ENCODE measurements around the gene TMEM123. TPM values are rescaled to one million over a fixed set of nuclear protein-coding genes. Genes with fewer than 3 reads are reported as not detected.

The TMEM123 gene
- total and polyA plus RNA-seq, 2 of the 13 experiments (the other 11 are each of a cell fraction or from before 2014, with no cell fraction given) = 365 to 2,761 TPM

DNA sequence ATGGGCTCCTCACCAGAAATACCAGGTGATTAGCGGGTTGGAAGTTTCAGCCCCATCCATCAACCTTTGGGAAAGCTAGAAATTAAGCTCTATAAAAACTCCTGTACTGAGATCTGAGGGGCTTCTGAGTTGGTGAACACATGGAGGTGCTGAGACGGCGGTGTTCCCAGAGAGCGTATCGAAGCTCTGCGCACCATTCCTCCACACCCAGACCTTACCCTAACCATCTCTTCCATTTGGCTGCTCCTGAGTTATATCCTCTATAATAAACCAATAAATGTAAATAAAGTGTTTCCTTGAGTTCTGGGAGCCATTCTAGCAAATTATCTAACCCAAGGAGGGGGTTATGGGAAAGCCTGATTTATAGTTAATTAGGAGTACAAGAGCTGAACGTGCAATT, 41.4 kb downstream of the TMEM123 start:
- H3K4me2 ChIP-seq (ENCODE audit: low read depth, low read length) = no peak overlapping the region
- no peak overlapping the region for H3K4me3 ChIP-seq (replicated peaks in 1 of 3; ENCODE audit: insufficient read depth in 1 of 3, low read depth in 2 of 3, low read length in 3 of 3)
- ATAC-seq = no peak
- peaks cover 99% of the 10 kb centered on the region for H4K20me1 ChIP-seq (ENCODE audit: insufficient read depth, low read length)
- no peak overlapping the region for H3K27ac ChIP-seq (ENCODE audit: extremely low read length, insufficient read depth, low read length)
- no peak for FAIRE-seq
- no peak for DNase-seq (ENCODE audit: low spot score)
- no peak overlapping the region for H2AFZ ChIP-seq (ENCODE audit: low read length)
- no peaks in the 10 kb centered on the region for H3K27me3 ChIP-seq (ENCODE audit: control insufficient read depth in 1 of 2, insufficient read depth in 2 of 2, low read length in 2 of 2)
- no TSS peak for BruUV-seq (replicated peaks)
- in situ Hi-C loops (cut with HindIII; ENCODE audit: extremely low pct_ligation_motif_present, low pct_unique_long_range_greater_than_20kb) (no loop called here), intact Hi-C loops (cut with micrococcal nuclease; ENCODE audit: unreplicated experiment) (loop anchor here (5.0 kb wide), 1 partner anchor 36 kb away; no protein-coding TSS in a partner anchor)
- no peak overlapping the region for H3K9ac ChIP-seq (ENCODE audit: insufficient read depth, low read depth, low read length)
- 94% methylated on average over 7 of the region's 7 CpGs for WGBS (ENCODE audit: low lambda C conversion rate)
- H3K79me2 ChIP-seq (ENCODE audit: insufficient read depth, low read length) = peaks cover 98% of the 10 kb centered on the region
- H3K36me3 ChIP-seq (replicated peaks in 1 of 2; ENCODE audit: control insufficient read depth in 1 of 2, insufficient read depth in 2 of 2, low read length in 2 of 2) = peaks cover 19 to 46% of the 10 kb centered on the region in 2 experiments
- POLR2A ChIA-PET = no interaction called here
- peaks cover 69% of the 10 kb centered on the region for H3K4me1 ChIP-seq (ENCODE audit: insufficient read depth, low read length)
- TF ChIP-seq RBM39 (IDR thresholded peaks at IDR 0.05; ENCODE audit: low read depth, low read length, poor library complexity, severe bottlenecking) (no peak), TBP (CRISPR knock-in tag; IDR thresholded peaks at IDR 0.05) (no peak), RBM22 (optimal IDR thresholded peaks at IDR 0.05; ENCODE audit: low read length) (peak; percentile 68), KMT2A (CRISPR knock-in tag; IDR thresholded peaks at IDR 0.05) (no peak)
- TF ChIP-seq, protein P1, sequence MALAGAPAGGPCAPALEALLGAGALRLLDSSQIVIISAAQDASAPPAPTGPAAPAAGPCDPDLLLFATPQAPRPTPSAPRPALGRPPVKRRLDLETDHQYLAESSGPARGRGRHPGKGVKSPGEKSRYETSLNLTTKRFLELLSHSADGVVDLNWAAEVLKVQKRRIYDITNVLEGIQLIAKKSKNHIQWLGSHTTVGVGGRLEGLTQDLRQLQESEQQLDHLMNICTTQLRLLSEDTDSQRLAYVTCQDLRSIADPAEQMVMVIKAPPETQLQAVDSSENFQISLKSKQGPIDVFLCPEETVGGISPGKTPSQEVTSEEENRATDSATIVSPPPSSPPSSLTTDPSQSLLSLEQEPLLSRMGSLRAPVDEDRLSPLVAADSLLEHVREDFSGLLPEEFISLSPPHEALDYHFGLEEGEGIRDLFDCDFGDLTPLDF (CRISPR knock-in tag; IDR thresholded peaks at IDR 0.05) = no peak
- CTCF ChIA-PET (ENCODE audit: low intra/inter-chr PET ratio, low total read pairs) = no interaction called here
- no peaks in the 10 kb centered on the region for H3K9me3 ChIP-seq (ENCODE audit: low read length)

DNA sequence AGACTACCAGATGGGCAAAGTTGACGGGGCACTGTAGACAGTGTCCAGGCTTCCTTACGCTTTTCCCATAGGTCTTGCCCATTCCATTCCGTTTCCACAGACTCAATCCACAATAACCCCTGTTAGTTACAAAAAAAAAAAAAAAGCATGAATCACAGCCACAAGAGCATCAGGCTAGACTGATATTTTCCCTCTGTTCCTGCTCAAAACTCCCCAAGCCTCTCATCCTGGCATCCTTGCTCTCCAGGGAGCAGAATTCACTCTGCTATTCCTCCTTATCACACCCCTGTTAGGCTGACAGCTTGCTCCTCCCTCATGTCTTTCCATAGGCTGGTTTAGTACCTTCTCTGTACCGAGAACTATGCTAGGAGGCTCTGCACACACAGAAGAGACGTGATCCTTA, 42.2 kb downstream of the TMEM123 start:
- H3K4me2 ChIP-seq (ENCODE audit: low read depth, low read length) = no peak overlapping the region
- intact Hi-C loops (cut with micrococcal nuclease; ENCODE audit: unreplicated experiment) (loop anchor here (5.0 kb wide), 1 partner anchor 37 kb away; no protein-coding TSS in a partner anchor), in situ Hi-C loops (cut with HindIII; ENCODE audit: extremely low pct_ligation_motif_present, low pct_unique_long_range_greater_than_20kb) (no loop called here)
- H3K27ac ChIP-seq (ENCODE audit: extremely low read length, insufficient read depth, low read length) = no peak overlapping the region
- H3K4me1 ChIP-seq (ENCODE audit: insufficient read depth, low read length) = peaks cover 61% of the 10 kb centered on the region
- H3K27me3 ChIP-seq (ENCODE audit: control insufficient read depth in 1 of 2, insufficient read depth in 2 of 2, low read length in 2 of 2) = no peaks in the 10 kb centered on the region
- no peak overlapping the region for H3K4me3 ChIP-seq (replicated peaks in 1 of 3; ENCODE audit: insufficient read depth in 1 of 3, low read depth in 2 of 3, low read length in 3 of 3)
- POLR2A ChIA-PET = no interaction called here
- FAIRE-seq (no peak), DNase-seq (ENCODE audit: low spot score) (no peak), ATAC-seq (no peak; the same call in 2 of the 3 replicates)
- peaks cover 22 to 52% of the 10 kb centered on the region in 2 experiments for H3K36me3 ChIP-seq (replicated peaks in 1 of 2; ENCODE audit: control insufficient read depth in 1 of 2, insufficient read depth in 2 of 2, low read length in 2 of 2)
- H2AFZ ChIP-seq (ENCODE audit: low read length) = no peak overlapping the region
- no peaks in the 10 kb centered on the region for H3K9me3 ChIP-seq (ENCODE audit: low read length)
- WGBS (ENCODE audit: low lambda C conversion rate) = 89% methylated on average over 5 of the region's 5 CpGs
- H4K20me1 ChIP-seq (ENCODE audit: insufficient read depth, low read length) = peaks cover 99% of the 10 kb centered on the region
- BruUV-seq (replicated peaks) = no TSS peak
- TF ChIP-seq RBM22 (optimal IDR thresholded peaks at IDR 0.05; ENCODE audit: low read length) = peak; percentile 88
- no peak for TF ChIP-seq SNAI1 (CRISPR knock-in tag; IDR thresholded peaks at IDR 0.05; ENCODE audit: borderline replicate concordance)
- no peak overlapping the region for H3K9ac ChIP-seq (ENCODE audit: insufficient read depth, low read depth, low read length)
- CTCF ChIA-PET (ENCODE audit: low intra/inter-chr PET ratio, low total read pairs) = no interaction called here
- H3K79me2 ChIP-seq (ENCODE audit: insufficient read depth, low read length) = peaks cover 98% of the 10 kb centered on the region

Measured in HepG2 (cell line).